Natural killer cell (primary cell): ENCODE results near the gene MEX3D. TPM values are rescaled to one million over a fixed set of nuclear protein-coding genes. Genes with fewer than 3 reads are reported as not detected.
"Not testable (repeated sequence)": the region's sequence is repeated elsewhere in the genome, so short reads cannot be mapped to it uniquely, and the experiment has no call there.

Experiments used
- ATAC-seq, 3 donors: fragments of 150-1000 bp in 2 of 3; fragments of 200-7000 bp in 1 of 3; cut with Tn5 transposase; 1 replicate in 1 of 3; 2 replicates in 2 of 3; pipeline ENCODE4 v1.10.0; 2021; ENCODE audit warnings: mild to moderate bottlenecking in 2 of 3, moderate library complexity in 2 of 3
- DNase-seq, 2 donors: peaks; one replicate each; pipeline versions ENCODE4 v3.0.0 to v3.0.0-alpha.2; 2013 to 2021; ENCODE audit warnings: mixed read lengths in 1 of 2
- H3K27ac ChIP-seq: one replicate; pipeline ENCODE4 v1.5.1; 2013; ENCODE audit warnings: mild to moderate bottlenecking, low read length
- H3K27me3 ChIP-seq: one replicate; pipeline ENCODE4 v1.6.1; 2013; ENCODE audit warnings: low read length; ENCODE audit not compliant: control insufficient read depth, insufficient read depth
- H3K36me3 ChIP-seq: one replicate; pipeline ENCODE4 v1.6.1; 2013; ENCODE audit warnings: low read length; ENCODE audit not compliant: control insufficient read depth, insufficient read depth
- H3K4me1 ChIP-seq: one replicate; pipeline ENCODE4 v1.6.1; 2013; ENCODE audit warnings: low read length; ENCODE audit not compliant: control insufficient read depth, insufficient read depth
- H3K4me3 ChIP-seq: one replicate; pipeline ENCODE4 v1.5.1; 2013; ENCODE audit warnings: low read length
- H3K9me3 ChIP-seq: one replicate; pipeline ENCODE4 v1.6.1; 2013; ENCODE audit warnings: low read length; ENCODE audit not compliant: control insufficient read depth, insufficient read depth
- H3K27ac Mint-ChIP-seq, 2 donors: one replicate each; pipeline ENCODE4 v1.8.0; 2022; ENCODE audit warnings: mild to moderate bottlenecking in 2 of 2, mixed read lengths in 2 of 2, moderate library complexity in 1 of 2
- H3K27me3 Mint-ChIP-seq, 2 donors: one replicate each; pipeline ENCODE4 v1.8.0; 2022; ENCODE audit warnings: low read depth in 2 of 2, mixed read lengths in 2 of 2
- H3K36me3 Mint-ChIP-seq: one replicate; pipeline ENCODE4 v1.8.0; 2022; ENCODE audit warnings: mixed read lengths
- H3K4me1 Mint-ChIP-seq, 2 donors: one replicate each; pipeline ENCODE4 v1.8.0; 2022; ENCODE audit warnings: mixed read lengths in 2 of 2
- H3K4me3 Mint-ChIP-seq: one replicate; pipeline ENCODE4 v1.8.0; 2022; ENCODE audit warnings: mild to moderate bottlenecking, moderate library complexity, mixed read lengths
- H3K9me3 Mint-ChIP-seq, 2 donors: one replicate each; pipeline ENCODE4 v1.8.0; 2022; ENCODE audit warnings: mixed read lengths in 2 of 2
- CTCF ChIP-seq: fragments of 200-600 bp; IDR thresholded peaks from one replicate; pipeline ENCODE4 v1.8.0; 2022; ENCODE audit warnings: antibody characterized with exemption
- WGBS: methylation state at CpG from one replicate; pipeline ENCODE4 v1.1.7; 2013; ENCODE audit warnings: missing lambda C conversion rate; ENCODE audit not compliant: insufficient coverage; 5-methylcytosine and 5-hydroxymethylcytosine counted together
- intact Hi-C: fragments of 100-400 bp; cut with micrococcal nuclease; formaldehyde crosslinking; loops from one replicate; pipeline ENCODE4 v1.14.2; 2022
- total RNA-seq, 4 donors: library from RNA; stranded (reverse); fragments of 120-200 nt in 1 of 4; gene quantifications; one replicate each; pipeline versions ENCODE4 v1.2.3 to v1.2.4, GENCODE V29; 2013 to 2022

MEX3D gene
- total RNA-seq, 3 donors from 2014 or later (not counting 1 experiment from before 2014, with no cell fraction given): 4.2 to 6.9 (median 4.4) TPM

- H3K27me3 Mint-ChIP-seq: peaks cover 0 to 9% of the 10 kb centered on the region in 2 donors
- TF ChIP-seq CTCF: no peak
- 84% methylated on average over 9 of the region's 9 CpGs for WGBS
- no peak overlapping the region for H3K4me3 Mint-ChIP-seq
- ATAC-seq (no peak), DNase-seq (no peak)
- Histone ChIP-seq H3K9me3 (no peaks in the 10 kb centered on the region), H3K4me1 (no peaks in the 10 kb centered on the region), H3K27me3 (no peaks in the 10 kb centered on the region), H3K27ac (no peak overlapping the region), H3K4me3 (no peak overlapping the region), H3K36me3 (no peaks in the 10 kb centered on the region)
- no peaks in the 10 kb centered on the region for H3K9me3 Mint-ChIP-seq
- no peaks in the 10 kb centered on the region for H3K36me3 Mint-ChIP-seq
- H3K27ac Mint-ChIP-seq: no peak overlapping the region
- intact Hi-C loops: no loop called here
- H3K4me1 Mint-ChIP-seq: no peaks in the 10 kb centered on the region
Observed at GRCh38 chr19:1532003-1532402, 36.1 kb downstream of the MEX3D start.

DNA sequence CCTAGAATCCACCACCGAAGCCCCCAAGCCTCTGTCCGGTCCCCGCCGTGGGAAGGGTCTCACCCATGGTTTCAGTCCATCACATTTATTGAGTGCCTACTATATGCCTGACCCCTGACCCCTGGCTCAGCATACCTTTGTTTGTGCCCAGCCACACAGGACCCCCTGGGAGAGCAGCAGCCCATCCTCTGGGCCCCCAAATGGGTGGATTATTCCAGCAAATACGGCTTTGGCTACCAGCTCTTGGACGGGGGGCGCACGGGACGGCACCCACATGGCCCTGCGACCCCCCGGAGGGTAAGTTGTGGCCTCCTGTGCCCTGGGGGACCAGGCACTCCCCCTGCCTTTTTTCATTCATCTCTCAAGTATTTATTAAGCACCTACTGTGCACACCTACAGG, 36.5 kb downstream of the MEX3D start:
- Mint-ChIP-seq H3K4me3 (no peak overlapping the region), H3K9me3 (no peaks in the 10 kb centered on the region), H3K36me3 (no peaks in the 10 kb centered on the region), H3K4me1 (no peaks in the 10 kb centered on the region), H3K27me3 (peaks cover 0 to 12% of the 10 kb centered on the region in 2 donors), H3K27ac (no peak overlapping the region)
- intact Hi-C loops: no loop called here
- H3K4me3 ChIP-seq: no peak overlapping the region
- TF ChIP-seq CTCF: no peak
- ATAC-seq (no peak), DNase-seq (no peak)
- H3K36me3 ChIP-seq: no peaks in the 10 kb centered on the region
- no peaks in the 10 kb centered on the region for H3K9me3 ChIP-seq
- no peaks in the 10 kb centered on the region for H3K4me1 ChIP-seq
- no peak overlapping the region for H3K27ac ChIP-seq
- WGBS: 93% methylated on average over 11 of the region's 11 CpGs
- H3K27me3 ChIP-seq: no peaks in the 10 kb centered on the region

GRCh38 chr19:1530856-1531255, 37.3 kb downstream of the MEX3D start:
- H3K4me1 Mint-ChIP-seq, H3K4me3 ChIP-seq, H3K36me3 ChIP-seq, H3K36me3 Mint-ChIP-seq, H3K9me3 Mint-ChIP-seq, H3K4me3 Mint-ChIP-seq, ATAC-seq, H3K9me3 ChIP-seq, H3K4me1 ChIP-seq, intact Hi-C loops, H3K27ac ChIP-seq, H3K27me3 ChIP-seq, DNase-seq, H3K27ac Mint-ChIP-seq: not testable (repeated sequence)
- 91% methylated on average over 11 of the region's 11 CpGs for WGBS
- H3K27me3 Mint-ChIP-seq: peaks cover 7 to 19% of the 10 kb centered on the region in 2 donors

GRCh38 chr19:1529430-1529816, 38.7 kb downstream of the MEX3D start:
- Histone ChIP-seq H3K27me3 (peaks cover 14% of the 10 kb centered on the region), H3K36me3 (no peaks in the 10 kb centered on the region), H3K4me3 (no peak overlapping the region), H3K27ac (no peak overlapping the region), H3K4me1 (no peaks in the 10 kb centered on the region), H3K9me3 (no peaks in the 10 kb centered on the region)
- TF ChIP-seq CTCF: no peak
- ATAC-seq: no peak
- Mint-ChIP-seq H3K9me3 (no peaks in the 10 kb centered on the region), H3K27me3 (peaks cover 17 to 30% of the 10 kb centered on the region in 2 donors), H3K36me3 (no peaks in the 10 kb centered on the region), H3K4me3 (no peak overlapping the region), H3K4me1 (peaks cover 0 to 6% of the 10 kb centered on the region in 2 donors), H3K27ac (no peak overlapping the region)
- 81% methylated on average over 16 of the region's 16 CpGs for WGBS
- no peak for DNase-seq
- intact Hi-C loops: no loop called here
